GM12878 (cell line): ENCODE results near the gene GABBR2. TPM values are rescaled to one million over a fixed set of nuclear protein-coding genes. Genes with fewer than 3 reads are reported as not detected.

ENCODE experiments used
- ATAC-seq: fragments of 200-7000 bp; cut with Tn5 transposase; 3 replicates; pipeline ENCODE4 v1.9.1; 2020; ENCODE audit warnings: mild to moderate bottlenecking, moderate library complexity
- BruUV-seq: library from RNA; stranded (reverse); fragments of 400-500 nt; replicated peaks from 2 replicates; lab custom pipeline; 2021; lab: Mats Ljungman, UMichigan
- CTCF ChIA-PET: fragments of 300-600 bp; sonication (Branson Sonifier 250); formaldehyde crosslinking; extraction: SDS; loops from one replicate; lab custom pipeline; 2021; ENCODE audit warnings: inconsistent platforms; lab: Yijun Ruan, JAX
- POLR2A ChIA-PET: fragments of 350-600 bp; formaldehyde crosslinking; extraction: SDS; loops from one replicate; lab custom pipeline; 2021; ENCODE audit warnings: inconsistent platforms; lab: Charles Lee
- RAD21 ChIA-PET: fragments of 300-600 bp; sonication (Branson Sonifier 250); formaldehyde crosslinking; loops from one replicate; lab custom pipeline; 2023; ENCODE audit warnings: antibody characterized with exemption; ENCODE audit not compliant: unreplicated experiment; lab: Charles Lee
- SMC1A ChIA-PET: fragments of 300-600 bp; sonication (Branson Sonifier 250); formaldehyde crosslinking; loops from one replicate; lab custom pipeline; 2023; ENCODE audit not compliant: unreplicated experiment, uncharacterized antibody; lab: Charles Lee
- DNase-seq: peaks from one replicate; pipeline ENCODE4 v3.0.0-alpha.2; 2011; ENCODE audit warnings: low read depth, low spot score
- FAIRE-seq: peaks from 3 replicates; lab custom pipeline; 2011; peaks lifted over from hg19 to GRCh38; lab: Jason Lieb, UNC
- H2AFZ ChIP-seq: 2 replicates; pipeline ENCODE4 v1.6.0; 2011; ENCODE audit warnings: low read depth, low read length, control low read depth; ENCODE audit not compliant: control insufficient read depth
- H3K27ac ChIP-seq: 2 replicates; pipeline ENCODE4 v1.5.1; 2011; ENCODE audit warnings: control low read depth; ENCODE audit not compliant: control insufficient read depth, insufficient read depth
- H3K27me3 ChIP-seq, 2 experiments: replicated peaks in 1 of 2; 2 replicates each; pipeline versions ENCODE4 v1.6.0 to v1.6.1; 2011; ENCODE audit warnings: low read length in 1 of 2; ENCODE audit not compliant: control insufficient read depth in 2 of 2, insufficient read depth in 2 of 2
- H3K36me3 ChIP-seq, 2 experiments: 2 replicates each; pipeline ENCODE4 v1.5.1; 2011; ENCODE audit warnings: low read length in 1 of 2; ENCODE audit not compliant: control insufficient read depth in 2 of 2, insufficient read depth in 2 of 2
- H3K4me1 ChIP-seq: 2 replicates; pipeline ENCODE4 v1.6.1; 2011; ENCODE audit warnings: mild to moderate bottlenecking, low read length, moderate library complexity, mixed read lengths; ENCODE audit not compliant: control insufficient read depth, insufficient read depth
- H3K4me2 ChIP-seq: 2 replicates; pipeline ENCODE4 v1.6.0; 2011; ENCODE audit warnings: control low read depth; ENCODE audit not compliant: control insufficient read depth, insufficient read depth
- H3K4me3 ChIP-seq: fragments of 200-600 bp; sonication (generic); 2 replicates; pipeline ENCODE4 v1.5.1; 2016
- H3K79me2 ChIP-seq: 2 replicates; pipeline ENCODE4 v1.6.0; 2011; ENCODE audit warnings: low read length; ENCODE audit not compliant: control insufficient read depth, insufficient read depth
- H3K9ac ChIP-seq: 2 replicates; pipeline ENCODE4 v1.8.0; 2011; ENCODE audit warnings: low read length, control low read depth, mixed read lengths; ENCODE audit not compliant: control insufficient read depth, insufficient read depth
- H3K9me3 ChIP-seq: replicated peaks from 3 replicates; pipeline ENCODE4 v1.5.1; 2011; ENCODE audit warnings: mild to moderate bottlenecking, low read length; ENCODE audit not compliant: control insufficient read depth, insufficient read depth
- H4K20me1 ChIP-seq: 2 replicates; pipeline ENCODE4 v1.6.0; 2011; ENCODE audit not compliant: control insufficient read depth, insufficient read depth
- BCL11A ChIP-seq: IDR thresholded peaks from 2 replicates; pipeline ENCODE4 v1.6.1; 2011; ENCODE audit warnings: low read depth, low read length
- CBFB ChIP-seq: IDR thresholded peaks from 2 replicates; pipeline ENCODE4 v1.6.1; 2016; ENCODE audit warnings: antibody characterized with exemption, low read depth
- EGR1 ChIP-seq, 2 experiments: IDR thresholded peaks; 1 replicate in 1 of 2; 2 replicates in 1 of 2; pipeline ENCODE4 v1.6.1; 2011 to 2012; ENCODE audit warnings: low read depth in 2 of 2, low read length in 2 of 2, borderline replicate concordance in 1 of 2, mild to moderate bottlenecking in 1 of 2, moderate library complexity in 1 of 2
- FOS ChIP-seq: IDR thresholded peaks from 3 replicates; pipeline ENCODE4 v1.6.1; 2011; ENCODE audit warnings: borderline replicate concordance; ENCODE audit not compliant: insufficient read length; ENCODE audit errors: extremely low read depth
- IRF4 ChIP-seq: IDR thresholded peaks from 2 replicates; pipeline ENCODE4 v1.6.1; 2011; ENCODE audit warnings: low read depth, low read length
- IRF5 ChIP-seq: fragments of 450-650 bp; IDR thresholded peaks from 2 replicates; pipeline ENCODE4 v1.6.1; 2017; ENCODE audit warnings: borderline replicate concordance
- LARP7 ChIP-seq: fragments of 450-650 bp; IDR thresholded peaks from 2 replicates; pipeline ENCODE4 v1.6.1; 2017; ENCODE audit warnings: mild to moderate bottlenecking
- MEF2A ChIP-seq: IDR thresholded peaks from 2 replicates; pipeline ENCODE4 v1.6.1; 2011; ENCODE audit warnings: low read depth, mild to moderate bottlenecking, low read length, moderate library complexity; ENCODE audit not compliant: insufficient read depth
- NFIC ChIP-seq: IDR thresholded peaks from 2 replicates; pipeline ENCODE4 v1.6.1; 2012; ENCODE audit warnings: low read depth, mild to moderate bottlenecking, inconsistent platforms, low read length, moderate library complexity
- NR2C1 ChIP-seq: fragments of 450-650 bp; IDR thresholded peaks from 2 replicates; pipeline ENCODE4 v1.6.1; 2017; ENCODE audit warnings: antibody characterized with exemption, mild to moderate bottlenecking, moderate library complexity
- POLR2A ChIP-seq: IDR thresholded peaks from 2 replicates; pipeline ENCODE4 v1.6.1; 2011; ENCODE audit warnings: low read depth, mild to moderate bottlenecking, low read length
- RAD21 ChIP-seq: IDR thresholded peaks from 2 replicates; pipeline ENCODE4 v1.6.1; 2011; ENCODE audit warnings: mild to moderate bottlenecking, low read depth, low read length, moderate library complexity; ENCODE audit not compliant: insufficient read depth
- SREBF2 ChIP-seq: IDR thresholded peaks from 2 replicates; pipeline ENCODE4 v1.6.1; 2012; ENCODE audit warnings: mild to moderate bottlenecking, low read length
- ZSCAN29 ChIP-seq: fragments of 450-650 bp; IDR thresholded peaks from 2 replicates; pipeline ENCODE4 v1.6.1; 2017; ENCODE audit warnings: mild to moderate bottlenecking, moderate library complexity
- WGBS: methylation state at CpG from one replicate; pipeline ENCODE4 v1.1.6; 2016; ENCODE audit warnings: low lambda C conversion rate; ENCODE audit not compliant: insufficient replicate concordance, insufficient coverage; ENCODE audit errors: missing lambda C conversion rate; 5-methylcytosine and 5-hydroxymethylcytosine counted together
- in situ Hi-C: fragments of 300-500 bp; cut with MboI; formaldehyde crosslinking; loops from 9 replicates; pipeline ENCODE4 v1.14.3; 2018; ENCODE audit warnings: mixed read lengths
- intact Hi-C: fragments of 100-400 bp; cut with micrococcal nuclease; formaldehyde crosslinking; loops from one replicate; pipeline ENCODE4 v1.14.2; 2022; ENCODE audit not compliant: unreplicated experiment
- polyA plus RNA-seq, 11 experiments: library from polyadenylated mRNA; depleted of rRNA in 4 of 11; unstranded in 6 of 11; stranded (reverse) in 5 of 11; fragments of >200 nt; fragmentation: Nextera tagmentation in 4 of 11; fragmentation: Illumina TruSeq in 1 of 11; extraction: Ambion mirVana in 4 of 11; extraction: Trizol in 1 of 11; gene quantifications; 1 replicate in 1 of 11; 2 replicates in 10 of 11; pipeline versions ENCODE4 v1.2.1 to v1.2.3, GENCODE V29; 2011 to 2016; ENCODE audit warnings: inconsistent platforms in 2 of 11, missing spikeins in 2 of 11, low read depth in 1 of 11
- total RNA-seq, 4 experiments: library from RNA; depleted of rRNA in 3 of 4; stranded (reverse); fragments of >200 nt in 3 of 4; fragmentation: Illumina TruSeq in 1 of 4; extraction: Trizol in 1 of 4; gene quantifications; 2 replicates each; pipeline versions ENCODE4 v1.2.1 to v1.2.3, GENCODE V29; 2013 to 2021

GABBR2 gene
- total and polyA plus RNA-seq, 10 of the 15 experiments (the other 5 are each of a cell fraction or from before 2014, with no cell fraction given), result 0.02 to 2.2 (median 0.06) TPM; not detected in 2

- POLR2A ChIA-PET, result no interaction called here
- no peak for FAIRE-seq
- SMC1A ChIA-PET, result no interaction called here
- TF ChIP-seq NFIC (no peak), MEF2A (no peak), EGR1 (IDR thresholded peaks at IDR 0.05; ENCODE audit: borderline replicate concordance in 1 of 2, low read depth in 2 of 2, low read length in 2 of 2) (no peak), NR2C1 (no peak), FOS (no peak), IRF5 (no peak), SREBF2 (no peak), IRF4 (no peak), RAD21 (no peak), BCL11A (no peak), CBFB (no peak), LARP7 (no peak), ZSCAN29 (no peak), POLR2A (no peak)
- TF ChIP-seq, all 136 proteins: peak for 0
- Histone ChIP-seq H3K9me3 (no peaks in the 10 kb centered on the region), H3K79me2 (no peaks in the 10 kb centered on the region), H3K4me3 (no peak overlapping the region), H4K20me1 (no peaks in the 10 kb centered on the region), H3K27me3 (peaks cover 2 to 4% of the 10 kb centered on the region in 2 experiments; a peak in 3 of 4 replicates), H3K9ac (no peak overlapping the region), H3K4me2 (no peak overlapping the region), H3K36me3 (no peaks in the 10 kb centered on the region), H3K27ac (no peak overlapping the region), H3K4me1 (no peaks in the 10 kb centered on the region), H2AFZ (no peak overlapping the region)
- DNase-seq (no peak), ATAC-seq (no peak)
- in situ Hi-C loops (no loop called here), intact Hi-C loops (no loop called here)
- ChIA-PET CTCF (no interaction called here), RAD21 (no interaction called here)
- no TSS peak for BruUV-seq
- WGBS, result 9% methylated on average over 5 of the region's 5 CpGs
These were observed 18.0 kb upstream of the GABBR2 start for GRCh38 chr9:98726735-98727134.
